ENCODE data around the gene KMT5C.
A peak's percentile ranks its signal among the peaks of the same experiment; 100 is the strongest.

The KMT5C gene

GRCh38 chr19:55314396-55314795 is 25.3 kb upstream of the KMT5C start:
- no peak overlapping the region for H3K4me3 ChIP-seq (ENCODE audit: control insufficient read depth, low read depth, low read length)
- TF ChIP-seq CTCF (conservative IDR thresholded peaks at IDR 0.05; ENCODE audit: control insufficient read depth, insufficient read depth, low read depth, low read length) = no peak
- no peak for DNase-seq (ENCODE audit: low read depth)

GRCh38 chr19:55315956-55316525 is 23.6 kb upstream of the KMT5C start:
- no peak for DNase-seq (ENCODE audit: low read depth)
- no peak for TF ChIP-seq CTCF (conservative IDR thresholded peaks at IDR 0.05; ENCODE audit: control insufficient read depth, insufficient read depth, low read depth, low read length)
- no peak overlapping the region for H3K4me3 ChIP-seq (ENCODE audit: control insufficient read depth, low read depth, low read length)

DNA sequence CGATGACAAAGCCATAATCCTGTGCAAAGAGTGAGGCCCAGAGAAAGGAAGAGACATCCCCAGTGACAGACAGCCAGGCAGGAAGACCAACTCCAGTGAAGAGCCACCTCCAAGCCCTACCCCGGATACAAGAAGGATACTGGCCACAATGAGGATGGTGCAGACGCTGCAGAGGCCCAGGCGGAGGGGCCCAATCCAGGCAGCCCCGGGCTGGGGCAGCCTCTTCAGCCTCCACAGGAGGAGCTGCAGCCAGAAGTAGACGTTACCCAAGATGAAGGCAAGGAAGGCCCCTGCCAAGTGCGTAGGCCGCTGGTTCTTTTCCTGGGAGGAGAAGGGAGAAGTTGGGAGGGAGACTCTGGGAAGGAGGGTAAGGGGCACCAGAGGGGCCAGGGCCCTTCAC is 23.0 kb upstream of the KMT5C start:
- TF ChIP-seq CTCF (conservative IDR thresholded peaks at IDR 0.05; ENCODE audit: control insufficient read depth, insufficient read depth, low read depth, low read length) = no peak

GRCh38 chr19:55319785-55320184 is 19.9 kb upstream of the KMT5C start:
- no peak for TF ChIP-seq CTCF (conservative IDR thresholded peaks at IDR 0.05; ENCODE audit: control insufficient read depth, insufficient read depth, low read depth, low read length)
- no peak overlapping the region for H3K4me3 ChIP-seq (ENCODE audit: control insufficient read depth, low read depth, low read length)
- DNase-seq (ENCODE audit: low read depth) = peak; percentile 27

More for the DNA sequence above, 23.0 kb upstream of the KMT5C start:
- H3K4me3 ChIP-seq (ENCODE audit: control insufficient read depth, low read depth, low read length) = no peak overlapping the region
- DNase-seq (ENCODE audit: low read depth) = no peak

DNA sequence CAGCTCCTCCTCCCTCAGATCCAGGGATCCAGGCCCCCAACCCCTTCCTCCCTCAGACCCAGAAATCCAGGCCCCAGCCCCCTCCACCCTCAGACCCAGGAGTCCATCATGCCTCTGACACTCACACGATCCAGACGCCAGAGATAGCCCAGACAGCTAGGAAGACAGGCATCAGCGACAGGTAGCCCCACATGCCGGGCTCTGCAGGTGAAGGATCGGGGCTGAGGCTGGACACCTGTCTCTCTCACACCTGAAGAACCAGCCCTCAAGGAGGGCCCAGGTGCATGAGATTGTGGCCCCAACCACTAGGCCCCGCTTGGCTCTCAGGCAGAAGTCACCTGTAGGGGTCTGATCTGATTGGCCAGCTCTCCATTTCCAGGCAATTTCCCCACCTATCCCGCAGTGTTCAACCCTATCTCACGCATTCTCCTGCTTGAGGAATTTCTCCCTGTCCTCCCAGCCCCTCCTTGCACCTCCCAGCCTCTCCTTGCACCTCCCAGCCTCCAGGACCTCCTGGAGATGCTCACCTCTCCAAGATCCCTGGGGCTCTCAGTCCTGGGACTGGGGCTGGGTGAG is 18.7 kb upstream of the KMT5C start:
- no peak for TF ChIP-seq CTCF (conservative IDR thresholded peaks at IDR 0.05; ENCODE audit: control insufficient read depth, insufficient read depth, low read depth, low read length)
- DNase-seq (ENCODE audit: low read depth) = no peak
- H3K4me3 ChIP-seq (ENCODE audit: control insufficient read depth, low read depth, low read length) = no peak overlapping the region

- no peak for DNase-seq (ENCODE audit: low read depth)
- no peak overlapping the region for H3K4me3 ChIP-seq (ENCODE audit: control insufficient read depth, low read depth, low read length)
- TF ChIP-seq CTCF (conservative IDR thresholded peaks at IDR 0.05; ENCODE audit: control insufficient read depth, insufficient read depth, low read depth, low read length) = no peak
These were observed 18.1 kb upstream of the KMT5C start for GRCh38 chr19:55321466-55322137.

Measured in fibroblast of mammary gland (primary cell).